ENCODE data around the gene IFITM10.

GRCh38 chr11:1740786-1741530 is 9.4 kb downstream of the IFITM10 start:
- no peak for TF ChIP-seq CTCF (IDR thresholded peaks at IDR 0.05; ENCODE audit: insufficient read depth, low read length, poor library complexity, severe bottlenecking)
- TF ChIP-seq EZH2phosphoT487 (conservative IDR thresholded peaks at IDR 0.05; ENCODE audit: low read length): no peak
